A172 (cell line): ENCODE data around the gene CNTN5. TPM values are rescaled to one million over a fixed set of nuclear protein-coding genes. Genes with fewer than 3 reads are reported as not detected.

Source experiments
- DNase-seq: peaks from one replicate; pipeline ENCODE4 v3.0.0-alpha.2; 2015; ENCODE audit warnings: low spot score
- total RNA-seq: library from RNA; depleted of rRNA; stranded (reverse); fragments of >200 nt; shearing (Covaris generic); gene quantifications from 2 replicates; pipeline ENCODE4 v1.2.3, GENCODE V29; 2014

Gene CNTN5
- total RNA-seq, 1 experiment from 2014 or later, result 0.12 TPM

- no peak for DNase-seq
Observed at GRCh38 chr11:99918761-99919160, 898.0 kb downstream of the CNTN5 start.

GRCh38 chr11:99920956-99921355 is 900.2 kb downstream of the CNTN5 start:
- DNase-seq, result peak; percentile 6

- no peak for DNase-seq
Observed at GRCh38 chr11:99925968-99926367, 905.2 kb downstream of the CNTN5 start.

GRCh38 chr11:99932684-99933083 is 911.9 kb downstream of the CNTN5 start:
- no peak for DNase-seq

- DNase-seq, result peak; percentile 32
Observed at GRCh38 chr11:99934008-99934407, 913.3 kb downstream of the CNTN5 start.

GRCh38 chr11:99937330-99937729 is 916.6 kb downstream of the CNTN5 start:
- peak; percentile 3 for DNase-seq

GRCh38 chr11:99952816-99953215 is 932.1 kb downstream of the CNTN5 start:
- peak; percentile 4 for DNase-seq

GRCh38 chr11:99960536-99960935 is 939.8 kb downstream of the CNTN5 start:
- DNase-seq, result no peak

- DNase-seq, result no peak
Observed at GRCh38 chr11:99968336-99968735, 947.6 kb downstream of the CNTN5 start.

- DNase-seq, result peak; percentile 48
Observed at GRCh38 chr11:99973993-99974392, 953.2 kb downstream of the CNTN5 start.

- DNase-seq, result no peak
Observed at GRCh38 chr11:99979042-99979441, 958.3 kb downstream of the CNTN5 start.

GRCh38 chr11:99987821-99988470 is 967.2 kb downstream of the CNTN5 start:
- peak; percentile 9 for DNase-seq

- no peak for DNase-seq
Observed at GRCh38 chr11:99988471-99988837, 967.7 kb downstream of the CNTN5 start.

- no peak for DNase-seq
Observed at GRCh38 chr11:100003985-100004384, 983.2 kb downstream of the CNTN5 start.

GRCh38 chr11:100004541-100004940 is 983.8 kb downstream of the CNTN5 start:
- DNase-seq, result peak; percentile 5

- DNase-seq, result no peak
Observed at GRCh38 chr11:100008417-100008816, 987.7 kb downstream of the CNTN5 start.

GRCh38 chr11:100009728-100010127 is 989.0 kb downstream of the CNTN5 start:
- DNase-seq, result no peak

GRCh38 chr11:100010393-100010792 is 989.6 kb downstream of the CNTN5 start:
- no peak for DNase-seq

GRCh38 chr11:100011697-100012096 is 990.9 kb downstream of the CNTN5 start:
- DNase-seq, result no peak

GRCh38 chr11:100013011-100013410 is 992.3 kb downstream of the CNTN5 start:
- no peak for DNase-seq

GRCh38 chr11:100031973-100032372 is 1011.2 kb downstream of the CNTN5 start:
- no peak for DNase-seq

GRCh38 chr11:100061006-100061405 is 1040.3 kb downstream of the CNTN5 start:
- no peak for DNase-seq

- DNase-seq, result no peak
Observed at GRCh38 chr11:100066399-100066798, 1045.7 kb downstream of the CNTN5 start.

GRCh38 chr11:100068116-100068515 is 1047.4 kb downstream of the CNTN5 start:
- DNase-seq, result no peak
